GM19043 (cell line): Measurements from ENCODE around the gene DSG4.

Source experiments
- ATAC-seq: cut with Tn5 transposase; IDR thresholded peaks from one replicate; pipeline ENCODE4 v1.9.1; 2021; ENCODE audit warnings: low read depth; ENCODE audit not compliant: unreplicated experiment

Gene DSG4

DNA sequence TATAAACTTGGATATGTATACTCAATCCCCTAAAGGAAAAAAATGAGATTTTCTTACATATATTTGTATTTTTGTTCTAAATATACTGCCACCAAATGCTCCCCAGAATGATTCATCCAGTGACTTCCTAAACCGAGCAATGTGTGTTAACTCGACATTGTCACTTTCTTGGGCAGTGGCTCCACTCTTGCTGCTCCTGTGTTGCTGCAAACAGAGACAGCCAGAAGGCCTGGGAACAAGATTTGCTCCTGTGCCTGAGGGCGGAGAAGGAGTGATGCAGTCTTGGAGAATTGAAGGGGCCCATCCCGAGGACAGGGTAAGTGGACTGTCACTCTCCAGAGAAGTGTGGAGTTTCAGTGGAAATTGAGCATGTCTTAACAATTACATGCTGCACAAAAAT, 32.7 kb downstream of the DSG4 start:
- ATAC-seq = no peak

DNA sequence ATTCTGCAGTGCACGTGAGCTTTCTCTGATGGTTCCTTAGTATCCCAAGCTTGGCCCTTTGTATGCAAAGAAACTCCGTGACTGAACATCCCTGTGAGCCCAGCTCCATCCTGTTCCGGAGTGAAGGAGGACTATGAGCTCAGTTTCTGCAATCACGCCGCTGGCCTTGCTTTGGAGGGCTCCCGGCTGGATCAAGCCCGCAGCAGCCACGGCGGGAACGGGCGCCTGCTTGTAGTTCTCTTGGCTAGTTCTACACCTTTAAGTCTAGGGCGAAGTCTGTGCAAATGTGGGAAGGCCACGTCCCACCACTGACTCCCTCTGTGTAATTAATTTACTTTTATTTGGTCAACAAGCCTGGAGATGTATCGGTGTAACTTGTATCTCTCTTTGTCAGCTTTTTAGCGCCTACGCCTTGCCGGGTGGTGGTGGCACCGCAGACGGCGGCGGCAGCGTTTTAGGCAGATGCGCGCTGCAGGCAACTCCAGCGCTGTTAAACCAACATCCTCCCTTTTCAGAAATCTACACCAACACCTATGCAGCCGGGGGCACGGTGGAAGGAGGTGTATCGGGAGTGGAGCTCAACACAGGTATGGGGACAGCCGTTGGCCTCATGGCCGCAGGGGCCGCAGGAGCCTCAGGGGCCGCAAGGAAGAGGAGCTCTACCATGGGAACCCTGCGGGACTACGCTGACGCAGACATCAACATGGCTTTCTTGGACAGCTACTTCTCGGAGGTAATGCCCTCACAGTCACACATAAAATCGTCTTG, 34.3 kb downstream of the DSG4 start:
- ATAC-seq = no peak

DNA sequence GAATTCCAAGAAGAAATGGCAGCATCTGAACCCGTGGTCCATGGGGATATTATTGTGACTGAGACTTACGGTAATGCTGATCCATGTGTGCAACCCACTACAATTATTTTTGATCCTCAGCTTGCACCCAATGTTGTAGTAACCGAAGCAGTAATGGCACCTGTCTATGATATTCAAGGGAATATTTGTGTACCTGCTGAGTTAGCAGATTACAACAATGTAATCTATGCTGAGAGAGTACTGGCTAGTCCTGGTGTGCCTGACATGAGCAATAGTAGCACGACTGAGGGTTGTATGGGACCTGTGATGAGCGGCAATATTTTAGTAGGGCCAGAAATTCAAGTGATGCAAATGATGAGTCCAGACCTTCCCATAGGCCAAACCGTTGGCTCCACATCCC, 36.6 kb downstream of the DSG4 start:
- ATAC-seq = no peak

DNA sequence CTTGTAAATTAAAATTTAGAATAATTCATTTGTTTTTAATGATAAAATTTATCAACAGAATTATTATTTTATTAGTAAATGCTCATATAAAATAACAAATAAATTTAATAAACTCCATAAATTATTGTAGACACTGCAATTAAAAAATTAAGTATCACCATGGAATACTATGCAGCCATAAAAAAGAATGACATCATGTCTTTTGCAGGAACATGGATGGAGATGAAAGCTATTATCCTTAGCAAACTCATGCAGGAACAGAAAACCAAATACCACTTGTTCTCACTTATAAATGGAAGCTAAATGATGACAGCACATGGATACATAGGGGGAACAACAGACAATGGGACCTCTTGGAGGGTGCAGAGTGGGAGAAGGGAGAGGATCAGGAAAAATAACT, 41.3 kb downstream of the DSG4 start:
- ATAC-seq = no peak

DNA sequence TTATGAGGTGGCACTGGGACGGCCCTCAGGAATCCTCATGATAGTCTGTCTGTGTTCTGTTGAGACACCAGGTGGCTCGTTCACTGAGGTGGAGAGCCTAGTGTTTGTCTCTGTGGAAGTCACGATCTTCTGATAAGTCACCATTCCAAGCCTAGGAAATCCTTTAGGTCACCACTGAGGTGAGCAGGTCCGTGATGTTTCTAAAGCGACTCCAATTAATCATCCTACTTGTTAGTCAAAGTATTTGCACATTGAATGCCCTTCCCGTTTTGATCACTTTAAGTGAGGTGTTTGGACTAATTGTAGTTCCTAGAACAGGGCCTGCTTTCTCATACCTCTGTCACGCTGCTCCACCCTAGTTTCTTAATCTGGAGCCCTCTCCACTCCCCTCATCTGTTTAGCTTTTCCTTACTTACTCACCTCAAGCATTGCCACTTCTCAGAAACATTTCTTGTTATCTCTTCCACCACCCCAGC, 42.9 kb downstream of the DSG4 start:
- no peak for ATAC-seq

DNA sequence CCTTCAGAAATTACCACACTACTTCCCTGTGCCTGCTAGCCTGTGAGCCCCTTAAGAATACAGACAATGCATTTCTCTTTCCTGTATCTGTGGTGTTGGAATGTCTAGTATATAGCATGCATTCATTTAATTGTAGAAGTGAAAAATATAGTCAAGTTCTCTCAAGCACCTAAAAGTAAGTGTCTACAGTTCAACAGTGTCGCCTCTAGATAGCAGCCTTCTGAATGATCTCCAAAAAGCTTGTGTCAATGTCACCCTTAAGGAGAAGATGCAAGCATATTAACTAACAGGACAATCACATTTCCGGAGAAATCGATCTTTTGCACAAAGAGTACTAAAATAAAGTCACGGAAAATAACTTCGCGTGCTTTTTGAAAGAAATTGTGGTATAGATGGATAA, 43.5 kb downstream of the DSG4 start:
- no peak for ATAC-seq

DNA sequence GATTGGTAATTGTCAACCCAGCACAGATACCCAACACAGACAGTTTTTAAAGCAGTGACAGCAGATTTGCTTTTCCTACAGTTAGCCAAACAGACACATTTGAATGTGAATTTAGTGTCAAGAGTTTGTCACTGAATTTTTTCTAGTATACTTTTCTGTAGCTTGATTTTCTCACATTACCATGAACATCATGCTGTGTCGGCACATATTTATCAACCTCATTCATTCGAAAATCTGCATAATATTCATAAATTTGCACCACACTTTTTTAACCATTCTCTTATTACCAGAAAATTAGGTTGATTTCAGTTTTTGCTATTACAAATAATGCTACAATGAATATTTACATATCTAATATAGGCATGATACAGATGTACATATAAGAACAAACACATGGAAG, 43.9 kb downstream of the DSG4 start:
- ATAC-seq = no peak

DNA sequence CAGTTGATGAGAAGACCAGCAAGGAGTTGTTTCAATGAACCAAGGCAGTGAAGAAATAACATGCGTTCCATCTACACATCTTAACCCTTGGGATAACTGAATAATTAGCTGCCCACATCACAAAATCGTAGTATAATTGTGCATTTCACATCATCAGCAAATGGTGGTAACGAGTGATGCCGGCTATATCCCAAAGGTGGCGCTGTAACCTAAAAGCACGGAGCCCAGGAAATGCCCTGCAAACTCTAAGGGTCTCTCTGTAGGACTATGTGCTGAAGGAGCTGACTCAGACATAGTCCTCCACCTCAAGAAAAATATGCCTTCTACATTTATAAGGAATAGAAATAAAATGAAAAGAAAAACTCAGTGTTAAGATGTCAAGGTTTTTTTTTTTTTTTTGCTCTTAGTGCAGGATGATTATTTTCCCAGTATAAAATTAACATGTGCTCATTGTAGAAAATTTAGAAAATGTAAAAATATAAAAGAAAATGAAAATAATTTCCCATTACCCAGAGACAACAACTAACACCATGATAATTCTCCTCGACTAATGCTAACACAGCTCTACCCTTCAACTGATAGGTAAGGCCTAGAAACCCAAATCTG, 47.9 kb downstream of the DSG4 start:
- peak; percentile 78 for ATAC-seq

DNA sequence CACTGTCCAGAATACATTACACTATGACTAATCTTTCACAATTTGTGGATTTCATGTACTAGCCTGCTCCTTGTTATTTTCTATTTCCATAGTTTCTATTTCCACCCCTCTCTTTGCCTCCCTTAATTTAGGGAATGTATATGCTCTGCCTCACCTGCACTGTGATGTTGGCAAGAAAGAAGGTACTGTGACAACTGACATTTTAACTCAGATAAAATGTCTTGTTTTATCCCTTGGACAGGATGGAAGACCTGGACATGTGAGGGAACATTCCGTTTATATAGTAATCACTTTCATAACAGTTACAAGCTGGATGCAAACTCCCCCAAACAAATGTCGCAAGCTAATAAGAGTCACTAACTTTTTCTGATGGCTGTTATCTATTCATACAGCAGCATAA, 49.4 kb downstream of the DSG4 start:
- no peak for ATAC-seq

DNA sequence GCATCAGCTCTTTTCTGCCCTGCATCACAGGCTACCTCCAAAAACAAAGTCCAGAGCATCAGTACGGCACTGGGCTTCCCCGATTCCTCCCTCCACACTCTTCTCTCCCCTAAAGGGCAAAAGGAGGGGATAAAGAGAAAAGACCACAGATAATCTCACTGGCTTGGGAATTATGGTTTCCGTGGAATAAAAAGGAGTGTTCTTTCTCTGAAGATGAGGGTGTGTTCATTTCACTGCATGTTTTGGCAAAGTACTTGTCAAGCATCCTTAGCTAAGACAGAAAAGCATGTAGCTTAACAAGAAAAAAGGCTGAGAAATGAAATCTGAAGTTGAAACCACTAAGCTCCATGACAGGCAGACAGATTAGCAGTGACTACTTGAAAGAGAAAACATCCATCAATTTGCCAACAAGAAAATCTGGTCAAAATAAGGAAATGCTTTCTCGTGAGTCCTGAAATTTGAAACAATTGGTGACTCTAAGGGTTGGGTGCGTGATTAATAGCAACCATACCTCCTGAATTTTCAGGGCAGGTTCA, 50.4 kb downstream of the DSG4 start:
- ATAC-seq = no peak

DNA sequence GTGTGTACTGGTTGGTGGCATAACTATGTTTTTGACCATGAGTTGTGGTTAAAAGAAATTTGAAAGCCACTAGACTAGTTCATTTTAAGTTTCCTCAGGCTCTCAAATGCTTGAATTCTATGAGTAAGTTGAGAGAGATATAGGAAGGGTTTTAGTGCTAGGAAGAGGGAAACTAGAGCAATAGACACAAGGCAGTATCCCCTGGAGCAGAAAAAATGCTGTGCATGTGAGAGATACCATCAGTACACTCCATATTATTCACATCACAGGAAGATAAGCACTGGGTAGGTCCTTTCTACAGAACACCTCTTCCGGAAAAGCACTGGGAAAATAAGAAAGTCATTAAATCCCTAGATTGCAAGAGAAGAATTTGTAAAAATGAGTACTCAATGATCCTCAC, 51.6 kb downstream of the DSG4 start:
- no peak for ATAC-seq

DNA sequence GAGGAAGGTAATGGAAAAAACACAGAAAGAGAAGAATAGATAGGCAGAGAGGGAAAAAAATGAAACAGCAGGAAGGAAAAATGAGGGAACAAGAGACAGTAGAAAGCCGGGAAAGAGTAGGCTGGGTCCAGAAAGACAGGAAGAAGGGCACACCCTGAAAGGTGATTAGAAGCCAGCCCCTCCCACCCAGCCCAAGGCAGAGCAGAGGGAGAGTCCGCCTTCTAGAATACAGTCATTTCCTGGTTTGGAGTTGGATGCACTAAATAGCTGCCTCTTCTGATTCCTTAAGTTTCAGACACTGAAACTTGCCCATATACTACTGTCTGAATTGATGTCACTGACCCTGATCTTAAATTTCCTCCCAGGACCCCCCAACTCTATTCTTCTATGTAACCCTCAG, 53.0 kb downstream of the DSG4 start:
- ATAC-seq = no peak

DNA sequence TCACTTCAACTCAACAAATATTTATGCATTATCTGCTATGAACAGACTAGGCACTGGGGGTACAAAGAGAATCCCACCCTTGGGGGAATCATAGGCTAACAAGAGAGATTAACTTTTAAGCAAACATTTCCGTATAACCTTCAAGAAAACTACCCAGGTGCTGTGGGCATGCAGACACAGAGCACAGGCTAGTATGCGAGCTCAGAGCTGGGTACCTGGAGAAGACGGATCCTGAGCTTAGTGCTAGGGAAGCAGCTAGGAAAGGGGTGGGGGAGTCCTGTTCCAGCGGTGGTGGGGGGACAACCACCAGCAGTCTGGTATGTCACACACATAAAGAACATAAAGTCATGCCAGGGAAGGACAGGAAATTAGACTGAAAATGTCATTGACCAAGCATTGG, 53.5 kb downstream of the DSG4 start:
- no peak for ATAC-seq

DNA sequence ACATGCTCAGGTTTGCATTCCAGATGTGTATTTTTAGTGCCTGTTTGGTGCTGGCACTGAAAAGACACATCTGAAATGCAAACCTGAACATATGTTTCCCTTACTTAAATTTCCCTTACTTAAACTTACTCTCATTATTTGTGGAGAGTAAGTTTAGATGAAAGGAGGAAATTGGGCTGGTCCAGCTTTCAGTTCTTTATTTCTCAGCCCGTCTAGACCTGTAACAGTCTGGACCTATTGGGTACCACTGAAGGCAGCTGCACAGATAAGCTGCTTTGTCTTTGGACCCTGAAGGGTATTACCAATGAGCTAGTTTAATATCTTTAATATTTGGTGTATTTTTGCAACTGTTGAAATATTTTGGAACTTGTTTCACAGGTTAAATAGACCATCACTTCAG, 54.0 kb downstream of the DSG4 start:
- no peak for ATAC-seq

DNA sequence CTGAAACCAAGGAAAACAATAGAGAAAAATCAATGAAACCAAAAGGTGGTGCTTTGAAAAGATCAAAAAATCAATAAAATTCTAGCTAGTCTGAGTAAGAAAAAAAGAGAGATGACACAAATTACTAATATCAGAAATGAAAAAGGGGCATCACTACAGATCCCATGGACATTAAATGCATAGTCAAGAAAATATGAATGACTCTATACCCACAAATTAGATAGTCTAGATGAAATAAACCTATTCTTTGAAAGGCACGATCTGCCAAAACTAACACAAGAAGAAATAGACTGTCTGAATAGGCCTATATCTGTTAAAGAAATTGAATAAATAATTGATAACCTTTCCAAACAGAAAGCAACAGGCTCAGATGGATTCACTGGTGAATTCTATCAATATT, 55.7 kb downstream of the DSG4 start:
- no peak for ATAC-seq

DNA sequence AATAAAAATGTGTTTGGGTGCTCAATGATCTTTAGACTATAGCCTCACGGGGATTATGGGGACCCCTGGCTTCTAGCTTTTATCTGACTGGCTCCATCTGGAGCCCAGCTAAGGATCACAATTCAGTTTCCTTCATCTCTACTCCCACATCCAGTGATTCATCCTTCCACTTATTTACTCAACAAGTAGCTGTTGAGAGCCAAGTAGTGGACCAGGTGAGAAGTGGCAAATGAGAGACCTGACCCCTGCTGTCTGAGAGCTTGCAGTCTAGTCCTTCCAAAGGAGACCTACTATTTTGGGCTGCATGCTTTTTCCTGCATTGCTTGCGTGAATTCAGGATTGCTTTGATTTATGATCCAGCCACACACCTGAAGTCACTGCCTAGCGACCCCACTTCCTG, 60.2 kb downstream of the DSG4 start:
- ATAC-seq = no peak

DNA sequence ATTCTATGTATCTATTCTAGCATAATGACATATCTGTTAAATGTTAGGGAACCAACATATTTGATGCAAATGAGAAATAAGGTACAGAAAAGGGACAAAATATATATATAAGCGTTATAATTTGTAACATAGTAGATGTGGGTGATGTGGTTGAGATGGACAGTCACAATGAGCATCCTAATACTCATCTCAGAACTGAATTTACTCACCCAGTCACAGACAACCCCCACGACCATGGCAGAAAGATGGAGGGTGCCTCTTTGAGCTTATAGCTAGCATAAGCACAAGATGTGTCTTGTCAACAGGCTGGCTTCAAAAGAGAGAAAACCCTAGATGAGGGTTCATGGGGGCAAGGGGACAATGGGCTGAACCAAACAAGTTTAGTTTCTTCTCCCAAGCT, 61.8 kb downstream of the DSG4 start:
- no peak for ATAC-seq

DNA sequence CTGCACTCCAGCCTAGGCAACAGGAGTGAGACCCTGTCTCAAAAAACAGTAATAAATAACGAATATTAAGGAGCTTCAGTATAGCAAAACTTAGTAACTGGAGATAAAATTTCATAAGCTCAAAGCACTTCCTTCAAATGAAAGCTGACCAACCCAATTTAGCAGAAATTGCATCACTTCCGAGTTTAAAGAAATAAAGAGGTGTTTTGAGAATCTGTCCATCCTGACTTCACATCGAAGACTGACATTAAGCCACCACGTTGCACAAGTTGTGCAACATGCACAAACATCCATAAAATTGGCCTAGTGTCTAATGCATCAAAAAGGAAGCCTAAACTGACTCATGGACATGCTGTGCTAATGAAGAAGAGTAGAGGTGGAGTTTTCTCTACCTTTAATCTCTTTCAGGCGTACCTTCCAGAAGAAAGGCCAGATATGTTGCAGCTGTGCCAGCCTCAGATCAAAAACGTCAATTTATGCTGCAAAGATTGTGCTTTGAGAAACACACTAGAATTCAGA, 63.3 kb downstream of the DSG4 start:
- ATAC-seq = no peak

DNA sequence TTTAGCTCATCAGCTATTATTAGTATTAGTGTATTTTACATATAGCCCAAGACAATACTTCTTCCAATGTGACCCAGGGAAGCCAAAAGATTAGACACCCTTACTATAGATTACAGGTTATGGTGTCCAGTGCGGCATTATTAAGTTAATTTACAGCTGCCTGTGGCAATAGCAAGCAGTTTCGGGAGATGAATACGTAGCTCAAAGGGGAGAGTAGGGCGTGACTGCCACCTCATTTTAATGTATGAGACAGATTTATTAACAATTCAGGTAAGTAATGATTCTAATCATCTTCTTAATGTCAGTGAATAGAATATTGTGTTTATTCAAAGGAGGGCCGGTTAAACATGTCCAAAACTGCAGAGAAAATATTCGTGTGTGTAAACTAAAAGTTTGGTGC, 64.2 kb downstream of the DSG4 start:
- ATAC-seq = no peak

DNA sequence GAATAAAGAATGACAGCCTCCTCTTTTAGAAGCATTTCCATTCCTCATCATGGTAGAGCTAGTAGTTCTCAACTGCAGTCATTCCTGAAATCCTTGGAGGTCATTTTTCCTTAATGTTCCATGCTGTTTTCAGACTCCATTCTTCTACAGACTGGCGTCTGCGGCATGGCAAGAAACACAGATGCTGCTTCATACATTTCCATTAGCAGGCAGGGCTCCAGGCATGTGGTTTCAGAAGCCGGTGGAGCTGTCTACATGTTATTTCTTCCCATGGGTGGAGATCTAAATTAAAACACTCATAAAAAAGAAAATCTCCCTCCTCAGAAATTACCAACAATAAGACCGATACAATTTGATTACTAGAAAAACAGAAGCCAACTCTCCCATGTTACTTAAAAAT, 64.9 kb downstream of the DSG4 start:
- no peak for ATAC-seq

DNA sequence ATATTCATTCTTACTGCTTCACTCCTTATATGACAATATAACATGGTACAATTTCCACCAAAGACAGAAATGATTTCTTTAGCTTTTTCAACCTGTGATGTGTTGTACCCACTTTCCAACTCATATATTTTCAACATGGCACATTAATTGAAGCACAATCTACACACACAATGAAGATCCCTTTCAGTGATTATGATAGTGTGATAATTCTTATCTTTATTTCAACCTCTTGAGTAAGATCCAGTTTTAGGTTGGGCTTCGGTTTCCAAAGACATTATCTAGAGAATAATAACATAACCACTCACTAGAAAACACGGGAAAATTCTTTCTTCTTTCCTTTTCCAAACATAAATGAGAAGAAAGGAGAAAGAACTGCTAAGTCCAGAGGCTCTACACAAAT, 67.6 kb downstream of the DSG4 start:
- no peak for ATAC-seq

DNA sequence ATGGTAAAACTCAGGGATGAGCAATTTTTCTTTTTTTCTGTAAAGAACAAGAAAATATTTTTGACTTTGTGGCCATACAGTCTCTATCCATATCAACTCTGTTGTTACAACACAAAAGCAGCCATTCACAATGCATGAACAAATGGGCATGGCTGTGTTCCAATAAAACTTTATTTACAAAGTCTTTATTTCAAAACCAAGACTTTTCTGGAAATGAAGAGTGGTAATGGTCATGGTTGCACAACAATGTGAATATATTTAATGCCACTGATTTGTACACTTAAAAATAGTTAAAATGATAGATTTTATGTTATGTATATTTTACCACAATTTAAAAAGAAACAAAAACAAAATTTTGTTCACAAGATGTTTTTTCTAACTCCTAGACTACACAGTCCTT, 69.3 kb downstream of the DSG4 start:
- ATAC-seq = no peak
